Glutamatergic neuron (in vitro differentiated cells): ENCODE data around the gene NDUFA5. TPM values are rescaled to one million over a fixed set of nuclear protein-coding genes. Genes with fewer than 3 reads are reported as not detected.
"Not testable (repeated sequence)": the region's sequence is repeated elsewhere in the genome, so short reads cannot be mapped to it uniquely, and the experiment has no call there.

Experiments used
- DNase-seq: peaks from one replicate; pipeline ENCODE4 v3.0.0; 2022
- H3K27ac Mint-ChIP-seq: one replicate; pipeline ENCODE4 v1.8.0; 2020; ENCODE audit warnings: mild to moderate bottlenecking, mixed read lengths, inconsistent platforms; ENCODE audit not compliant: unreplicated experiment
- H3K27me3 Mint-ChIP-seq: one replicate; pipeline ENCODE4 v1.8.0; 2020; ENCODE audit warnings: mild to moderate bottlenecking, moderate library complexity, mixed read lengths, inconsistent platforms; ENCODE audit not compliant: unreplicated experiment
- H3K36me3 Mint-ChIP-seq: one replicate; pipeline ENCODE4 v1.8.0; 2020; ENCODE audit warnings: mild to moderate bottlenecking, mixed read lengths, inconsistent platforms; ENCODE audit not compliant: unreplicated experiment
- H3K4me1 Mint-ChIP-seq: one replicate; pipeline ENCODE4 v1.8.0; 2020; ENCODE audit warnings: mild to moderate bottlenecking, low read depth, mixed read lengths, inconsistent platforms; ENCODE audit not compliant: unreplicated experiment
- H3K4me3 Mint-ChIP-seq: one replicate; pipeline ENCODE4 v1.8.0; 2020; ENCODE audit warnings: mild to moderate bottlenecking, mixed read lengths, inconsistent platforms; ENCODE audit not compliant: unreplicated experiment
- H3K9me3 Mint-ChIP-seq: one replicate; pipeline ENCODE4 v1.8.0; 2020; ENCODE audit warnings: mild to moderate bottlenecking, moderate library complexity, mixed read lengths, inconsistent platforms; ENCODE audit not compliant: unreplicated experiment
- total RNA-seq: library from RNA; stranded (reverse); fragmentation: NEBNext Ultra II Directional; extraction: Animal tissue kit (Norgen Biotek cat#: 25700); gene quantifications from one replicate; pipeline ENCODE4 v1.2.1, GENCODE V29; 2021; ENCODE audit not compliant: unreplicated experiment
- TF ChIP-seq, protein P1 (sequence below): fragments of 200-600 bp; sonication (generic); IDR thresholded peaks from one replicate; pipeline ENCODE4 v1.5.0; 2021; ENCODE audit not compliant: partially characterized antibody, unreplicated experiment

The NDUFA5 gene
- total RNA-seq, 1 donor from 2014 or later, result 84.4 TPM

DNA sequence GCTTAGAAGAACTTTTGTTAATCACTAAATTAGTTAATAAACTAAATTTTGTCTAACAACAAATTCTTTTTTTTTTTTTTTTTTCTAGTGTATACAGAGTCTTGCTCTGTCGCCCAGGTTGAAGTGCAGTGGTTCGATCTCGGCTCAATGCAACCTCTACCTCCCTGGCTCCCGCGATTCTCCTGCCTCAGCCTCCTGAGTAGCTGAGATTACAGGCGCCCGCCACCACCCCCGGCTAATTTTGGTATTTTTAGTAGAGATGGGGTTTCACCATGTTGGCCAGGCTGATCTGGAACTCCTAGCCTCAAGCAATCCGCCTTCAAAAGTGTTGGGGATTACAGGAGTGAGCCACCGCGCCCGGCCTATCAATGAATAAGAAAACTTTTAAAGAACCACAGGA lies 22.1 kb downstream of the NDUFA5 start:
- Mint-ChIP-seq H3K4me1 (peaks cover 9% of the 10 kb centered on the region), H3K27ac (no peak overlapping the region), H3K4me3 (no peak overlapping the region), H3K27me3 (peaks cover 1% of the 10 kb centered on the region), H3K9me3 (no peaks in the 10 kb centered on the region), H3K36me3 (no peaks in the 10 kb centered on the region)
- TF ChIP-seq, protein P1, sequence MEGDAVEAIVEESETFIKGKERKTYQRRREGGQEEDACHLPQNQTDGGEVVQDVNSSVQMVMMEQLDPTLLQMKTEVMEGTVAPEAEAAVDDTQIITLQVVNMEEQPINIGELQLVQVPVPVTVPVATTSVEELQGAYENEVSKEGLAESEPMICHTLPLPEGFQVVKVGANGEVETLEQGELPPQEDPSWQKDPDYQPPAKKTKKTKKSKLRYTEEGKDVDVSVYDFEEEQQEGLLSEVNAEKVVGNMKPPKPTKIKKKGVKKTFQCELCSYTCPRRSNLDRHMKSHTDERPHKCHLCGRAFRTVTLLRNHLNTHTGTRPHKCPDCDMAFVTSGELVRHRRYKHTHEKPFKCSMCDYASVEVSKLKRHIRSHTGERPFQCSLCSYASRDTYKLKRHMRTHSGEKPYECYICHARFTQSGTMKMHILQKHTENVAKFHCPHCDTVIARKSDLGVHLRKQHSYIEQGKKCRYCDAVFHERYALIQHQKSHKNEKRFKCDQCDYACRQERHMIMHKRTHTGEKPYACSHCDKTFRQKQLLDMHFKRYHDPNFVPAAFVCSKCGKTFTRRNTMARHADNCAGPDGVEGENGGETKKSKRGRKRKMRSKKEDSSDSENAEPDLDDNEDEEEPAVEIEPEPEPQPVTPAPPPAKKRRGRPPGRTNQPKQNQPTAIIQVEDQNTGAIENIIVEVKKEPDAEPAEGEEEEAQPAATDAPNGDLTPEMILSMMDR, result no peak
- DNase-seq, result no peak

DNA sequence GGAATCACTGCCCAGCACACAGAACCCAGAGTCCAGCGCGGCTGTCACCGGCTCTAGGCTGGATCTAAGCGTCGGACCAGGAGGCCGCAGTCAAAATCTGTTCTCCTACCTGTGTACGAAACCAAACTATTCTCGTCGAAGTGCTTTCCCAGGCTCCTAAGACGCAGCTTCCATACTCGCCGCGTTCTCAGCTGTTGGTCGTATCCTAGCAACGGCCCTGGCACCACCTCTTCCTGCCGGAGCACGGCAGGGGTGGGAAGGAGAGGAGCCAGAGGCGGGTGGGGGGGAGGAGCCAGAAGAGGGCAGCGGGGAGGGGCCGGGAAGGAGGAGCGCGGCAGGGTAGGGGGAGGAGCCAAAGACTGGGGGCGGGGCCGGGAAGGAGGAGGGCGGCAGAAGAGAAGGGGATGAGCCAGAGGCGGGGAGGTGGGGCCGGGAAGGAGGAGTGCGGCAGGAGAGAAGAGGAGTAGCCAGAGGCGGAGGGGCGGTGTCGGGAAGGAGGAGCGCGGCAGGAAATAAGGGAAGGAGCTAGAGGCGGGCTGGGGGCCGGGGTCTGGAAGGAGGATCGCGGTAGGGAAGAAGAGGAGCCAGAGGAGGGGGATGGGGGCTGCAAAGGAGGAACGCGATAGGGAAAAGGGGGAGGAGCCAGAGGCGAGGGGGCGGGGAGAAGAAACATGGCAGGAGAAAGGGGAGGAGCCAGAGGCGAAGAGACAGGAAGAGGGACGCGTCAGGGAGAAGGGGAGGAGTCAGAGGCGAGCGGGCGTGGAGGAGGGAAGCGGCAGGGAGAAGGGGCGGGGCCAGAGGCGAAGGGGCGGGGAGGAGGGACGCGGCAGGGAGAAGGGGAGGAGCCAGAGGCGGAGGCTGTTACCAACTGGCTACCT lies 23.0 kb downstream of the NDUFA5 start, which contains the start of gene IQUB:
Gene IQUB (minus strand): TSS at position 213 of the 878 bp plus-strand sequence. CDS start 22,255 bp downstream, outside the sequence.
- no peaks in the 10 kb centered on the region for H3K9me3 Mint-ChIP-seq
- peak within 1 kb of the TSS; percentile 84 for H3K4me3 Mint-ChIP-seq
- peak within 1 kb of the TSS; percentile 81 for H3K27ac Mint-ChIP-seq
- H3K36me3 Mint-ChIP-seq, result no peaks in the 10 kb centered on the region
- TF ChIP-seq, protein P1, result no peak
- DNase-seq, result peak; percentile 99
- peaks cover 1% of the 10 kb centered on the region for H3K27me3 Mint-ChIP-seq
- peaks cover 9% of the 10 kb centered on the region for H3K4me1 Mint-ChIP-seq

DNA sequence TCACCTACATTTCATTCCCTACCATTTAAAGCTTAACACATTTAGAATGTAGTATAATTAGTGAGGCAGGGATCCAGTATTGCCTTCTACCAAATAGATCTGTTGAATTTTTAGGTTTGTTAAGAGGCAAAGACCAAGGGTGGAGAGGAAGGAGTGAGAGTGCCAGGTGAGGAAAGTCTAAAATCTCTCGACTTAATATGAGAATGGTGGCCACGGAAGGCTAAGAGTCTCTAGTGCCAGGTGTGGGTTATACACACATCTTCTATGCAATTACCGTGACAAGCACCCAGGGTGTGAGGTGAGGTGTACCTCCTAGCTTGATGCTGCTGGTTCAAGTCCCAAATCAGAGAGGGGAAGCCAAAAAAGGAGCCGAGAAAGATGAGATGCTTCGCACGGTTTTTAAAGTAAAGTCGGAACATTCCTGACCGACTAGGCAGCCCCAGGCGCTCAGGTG lies 23.7 kb downstream of the NDUFA5 start:
- DNase-seq, result no peak
- Mint-ChIP-seq H3K4me3 (peak overlapping the region; percentile 84), H3K9me3 (no peaks in the 10 kb centered on the region), H3K27me3 (peaks cover 1% of the 10 kb centered on the region), H3K27ac (no peak overlapping the region), H3K36me3 (no peaks in the 10 kb centered on the region), H3K4me1 (peaks cover 9% of the 10 kb centered on the region)
- TF ChIP-seq, protein P1, result no peak

DNA sequence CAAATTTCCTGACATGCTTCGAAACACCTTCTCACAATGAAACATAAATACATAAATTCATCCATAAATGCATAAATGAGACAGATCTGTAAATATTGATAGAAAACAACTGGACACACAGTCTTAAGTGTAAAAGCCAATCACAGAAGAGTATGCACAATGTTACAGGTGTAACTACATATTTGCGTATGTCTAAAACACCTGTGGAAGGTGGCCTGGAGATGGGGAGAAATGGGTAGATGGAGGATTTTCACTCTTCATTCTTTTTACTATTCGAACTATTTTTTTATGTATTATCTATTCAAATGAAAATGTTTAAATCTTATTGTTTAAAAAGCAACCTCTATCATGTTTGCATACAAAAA lies 24.1 kb downstream of the NDUFA5 start:
- Mint-ChIP-seq H3K4me1 (peaks cover 9% of the 10 kb centered on the region), H3K4me3 (peak overlapping the region; percentile 66), H3K27ac (no peak overlapping the region), H3K27me3 (peaks cover 1% of the 10 kb centered on the region), H3K36me3 (no peaks in the 10 kb centered on the region), H3K9me3 (no peaks in the 10 kb centered on the region)
- TF ChIP-seq, protein P1, result no peak
- no peak for DNase-seq

DNA sequence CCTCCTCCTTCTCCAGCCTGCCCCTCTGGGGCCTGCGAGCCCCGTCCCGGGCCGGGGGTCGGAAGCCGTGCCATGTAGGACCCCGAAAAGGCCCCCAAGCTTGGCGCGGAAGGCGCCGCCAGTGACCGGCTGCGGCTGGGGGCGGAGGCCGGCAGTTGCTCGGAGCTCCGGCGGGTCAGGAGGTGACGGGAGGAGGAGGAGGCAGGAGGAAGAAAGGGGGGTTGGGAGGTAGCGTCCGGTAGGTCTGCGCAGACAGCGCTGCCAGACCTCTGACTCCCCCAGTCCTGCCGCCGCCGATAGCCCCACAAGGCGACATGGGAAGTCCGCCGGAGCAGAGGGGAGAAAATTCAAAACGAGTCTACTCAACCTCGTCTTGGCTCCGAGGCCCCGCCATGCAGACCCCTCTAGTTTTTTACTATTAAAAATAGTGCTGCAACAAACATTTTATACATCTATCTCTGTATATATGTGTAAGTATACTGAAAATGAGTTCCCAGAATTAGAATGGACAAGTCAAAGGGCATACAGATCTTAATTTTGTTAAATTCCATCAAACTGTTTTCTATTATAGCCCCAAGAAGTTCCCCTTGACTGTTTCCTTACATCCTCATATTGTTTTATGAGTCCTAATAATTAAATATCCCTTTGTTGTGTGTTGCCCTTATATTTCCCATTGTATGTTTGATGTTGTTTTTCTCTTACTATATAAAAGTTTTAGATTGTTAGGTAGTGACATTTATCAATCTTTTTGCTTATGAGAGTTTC lies 24.6 kb downstream of the NDUFA5 start:
- not testable (repeated sequence) for H3K4me1 Mint-ChIP-seq, H3K9me3 Mint-ChIP-seq, H3K36me3 Mint-ChIP-seq, DNase-seq, H3K27me3 Mint-ChIP-seq, H3K27ac Mint-ChIP-seq
- peak overlapping the region; percentile 66 for H3K4me3 Mint-ChIP-seq

DNA sequence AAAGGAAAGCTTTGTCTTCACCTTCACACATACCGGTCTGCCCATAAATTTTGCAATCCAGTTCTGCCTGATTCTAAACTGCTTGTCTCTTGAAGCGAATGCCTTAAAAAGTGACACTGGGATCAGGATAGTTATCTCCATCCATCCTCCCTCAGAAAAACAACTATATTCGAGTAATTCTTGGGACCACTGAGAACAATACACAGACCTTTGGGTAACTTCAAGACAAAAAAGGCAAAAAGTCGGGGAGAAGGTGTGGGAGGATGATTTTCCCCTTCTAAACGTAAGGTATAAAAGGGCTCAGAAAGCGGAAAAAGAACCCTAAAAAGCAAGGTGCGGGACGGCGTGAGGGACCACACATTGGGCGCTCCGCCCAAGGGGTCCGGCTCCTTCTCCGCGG lies 25.3 kb downstream of the NDUFA5 start:
- DNase-seq, H3K36me3 Mint-ChIP-seq, H3K27ac Mint-ChIP-seq, H3K4me1 Mint-ChIP-seq, H3K27me3 Mint-ChIP-seq, H3K9me3 Mint-ChIP-seq: not testable (repeated sequence)
- H3K4me3 Mint-ChIP-seq, result peak overlapping the region; percentile 92

DNA sequence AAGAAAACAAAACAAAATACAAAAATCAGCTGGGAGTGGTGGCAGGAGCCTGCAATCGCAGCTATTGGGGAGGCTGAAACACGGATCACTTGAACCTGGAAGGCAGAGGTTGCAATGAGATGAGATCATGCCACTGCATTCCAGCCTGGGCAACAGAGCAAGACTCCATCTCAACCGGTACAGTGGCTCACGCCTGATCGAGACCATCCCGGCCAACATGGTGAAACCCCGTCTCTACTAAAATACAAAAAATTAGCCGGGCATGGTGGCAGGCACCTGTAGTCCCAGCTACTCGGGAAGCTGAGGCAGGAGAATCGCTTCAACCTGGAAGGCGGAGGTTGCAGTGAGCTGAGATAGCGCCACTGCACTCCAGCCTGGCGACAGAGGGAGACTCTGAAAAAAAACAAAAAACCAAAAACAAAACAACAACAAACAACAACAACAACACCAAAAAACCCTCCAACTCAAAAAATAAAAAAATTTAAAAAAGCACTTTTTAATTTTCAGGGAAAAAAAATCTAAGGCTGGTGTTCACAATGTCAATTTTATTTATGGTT lies 27.5 kb downstream of the NDUFA5 start:
- not testable (repeated sequence) for H3K4me3 Mint-ChIP-seq, DNase-seq, H3K4me1 Mint-ChIP-seq, H3K9me3 Mint-ChIP-seq, H3K27ac Mint-ChIP-seq, H3K36me3 Mint-ChIP-seq, H3K27me3 Mint-ChIP-seq
